ENCODE measurements around the gene EXOC3.

Gene EXOC3

GRCh38 chr5:513216-514100, 70.5 kb downstream of the EXOC3 start:
- H3K36me3 ChIP-seq (ENCODE audit: control insufficient read depth in 2 of 2, insufficient read depth in 2 of 2, low read length in 2 of 2) = no peaks in the 10 kb centered on the region
- no peak overlapping the region for H3K4me3 ChIP-seq (ENCODE audit: low read length in 2 of 2)
- no peak overlapping the region for H3K9ac ChIP-seq (ENCODE audit: low read length in 2 of 2)
- no peaks in the 10 kb centered on the region for H3K4me1 ChIP-seq (ENCODE audit: control insufficient read depth, insufficient read depth, low read length)
- H3K27ac ChIP-seq (ENCODE audit: low read length) = no peak overlapping the region
- H3K9me3 ChIP-seq (ENCODE audit: control insufficient read depth in 2 of 2, low read length in 2 of 2) = peaks cover 0 to 3% of the 10 kb centered on the region in 2 donors
- peaks cover 21 to 25% of the 10 kb centered on the region in 2 donors for H3K27me3 ChIP-seq (ENCODE audit: control insufficient read depth in 1 of 2, insufficient read depth in 2 of 2, low read length in 2 of 2)

DNA sequence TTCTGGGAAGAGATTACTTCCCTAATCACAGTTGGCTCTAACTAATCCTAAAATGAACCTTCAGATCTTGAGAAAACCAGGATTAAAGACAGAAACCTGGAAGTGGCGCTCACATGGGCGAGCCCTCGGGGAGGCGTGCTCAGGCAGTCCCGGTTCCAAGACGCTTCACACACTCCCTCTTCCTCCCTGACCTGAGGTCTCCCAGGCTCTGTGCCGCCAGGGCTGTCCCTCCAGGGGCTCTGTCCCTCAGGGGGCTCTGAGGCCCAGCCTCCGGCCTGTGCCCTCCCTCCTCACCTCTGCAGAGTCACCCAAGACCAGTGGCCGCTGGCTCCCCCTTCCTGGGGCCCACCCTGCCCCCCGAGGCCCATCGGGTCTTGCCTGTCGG, 71.1 kb downstream of the EXOC3 start:
- Histone ChIP-seq H3K4me1 (ENCODE audit: control insufficient read depth, insufficient read depth, low read length) (no peaks in the 10 kb centered on the region), H3K4me3 (ENCODE audit: low read length in 2 of 2) (no peak overlapping the region), H3K36me3 (ENCODE audit: control insufficient read depth in 2 of 2, insufficient read depth in 2 of 2, low read length in 2 of 2) (no peaks in the 10 kb centered on the region), H3K9me3 (ENCODE audit: control insufficient read depth in 2 of 2, low read length in 2 of 2) (peaks cover 0 to 3% of the 10 kb centered on the region in 2 donors), H3K9ac (ENCODE audit: low read length in 2 of 2) (no peak overlapping the region), H3K27ac (ENCODE audit: low read length) (no peak overlapping the region), H3K27me3 (ENCODE audit: control insufficient read depth in 1 of 2, insufficient read depth in 2 of 2, low read length in 2 of 2) (peaks cover 26 to 32% of the 10 kb centered on the region in 2 donors)

DNA sequence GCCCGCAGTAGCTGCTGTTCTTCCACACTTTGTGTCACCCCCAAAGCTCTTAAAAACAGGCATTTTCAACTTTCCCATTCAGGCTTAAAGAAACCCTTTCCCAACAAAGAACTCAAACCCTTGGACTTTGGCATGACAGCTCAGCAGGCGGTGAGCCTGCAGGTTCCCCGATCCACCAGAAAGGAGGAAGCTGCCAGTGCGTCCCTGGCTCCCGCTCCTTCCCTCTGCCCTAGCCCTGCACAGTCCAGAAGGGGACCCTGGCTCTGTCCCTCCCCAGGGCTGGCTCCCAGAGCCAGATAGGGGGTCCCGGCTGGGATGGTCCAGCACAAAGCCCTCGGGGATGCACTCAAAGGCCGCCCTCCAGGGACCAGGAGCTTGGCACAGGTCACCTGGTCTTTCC, 71.7 kb downstream of the EXOC3 start:
- Histone ChIP-seq H3K4me3 (ENCODE audit: low read length in 2 of 2) (no peak overlapping the region), H3K9ac (ENCODE audit: low read length in 2 of 2) (no peak overlapping the region), H3K27me3 (ENCODE audit: control insufficient read depth in 1 of 2, insufficient read depth in 2 of 2, low read length in 2 of 2) (peaks cover 30 to 38% of the 10 kb centered on the region in 2 donors)

GRCh38 chr5:515273-515836, 72.4 kb downstream of the EXOC3 start:
- H3K9me3 ChIP-seq (ENCODE audit: control insufficient read depth in 2 of 2, low read length in 2 of 2) = peaks cover 0 to 3% of the 10 kb centered on the region in 2 donors
- no peak overlapping the region for H3K9ac ChIP-seq (ENCODE audit: low read length in 2 of 2)
- no peaks in the 10 kb centered on the region for H3K4me1 ChIP-seq (ENCODE audit: control insufficient read depth, insufficient read depth, low read length)
- H3K27me3 ChIP-seq (ENCODE audit: control insufficient read depth in 1 of 2, insufficient read depth in 2 of 2, low read length in 2 of 2) = peaks cover 29 to 41% of the 10 kb centered on the region in 2 donors
- H3K36me3 ChIP-seq (ENCODE audit: control insufficient read depth in 2 of 2, insufficient read depth in 2 of 2, low read length in 2 of 2) = no peaks in the 10 kb centered on the region
- H3K4me3 ChIP-seq (ENCODE audit: low read length in 2 of 2) = no peak overlapping the region
- no peak overlapping the region for H3K27ac ChIP-seq (ENCODE audit: low read length)

More for the DNA sequence above, 71.7 kb downstream of the EXOC3 start:
- Histone ChIP-seq H3K27ac (ENCODE audit: low read length) (no peak overlapping the region), H3K9me3 (ENCODE audit: control insufficient read depth in 2 of 2, low read length in 2 of 2) (peaks cover 0 to 3% of the 10 kb centered on the region in 2 donors), H3K36me3 (ENCODE audit: control insufficient read depth in 2 of 2, insufficient read depth in 2 of 2, low read length in 2 of 2) (no peaks in the 10 kb centered on the region), H3K4me1 (ENCODE audit: control insufficient read depth, insufficient read depth, low read length) (no peaks in the 10 kb centered on the region)

GRCh38 chr5:516338-516925, 73.5 kb downstream of the EXOC3 start:
- Histone ChIP-seq H3K27ac (ENCODE audit: low read length) (no peak overlapping the region), H3K9ac (ENCODE audit: low read length in 2 of 2) (no peak overlapping the region), H3K27me3 (ENCODE audit: control insufficient read depth in 1 of 2, insufficient read depth in 2 of 2, low read length in 2 of 2) (peaks cover 37 to 50% of the 10 kb centered on the region in 2 donors), H3K4me1 (ENCODE audit: control insufficient read depth, insufficient read depth, low read length) (no peaks in the 10 kb centered on the region), H3K4me3 (ENCODE audit: low read length in 2 of 2) (no peak overlapping the region), H3K36me3 (ENCODE audit: control insufficient read depth in 2 of 2, insufficient read depth in 2 of 2, low read length in 2 of 2) (no peaks in the 10 kb centered on the region), H3K9me3 (ENCODE audit: control insufficient read depth in 2 of 2, low read length in 2 of 2) (peaks cover 0 to 3% of the 10 kb centered on the region in 2 donors)
